IMR-90 (cell line): ENCODE data around the gene WNK1. TPM values are rescaled to one million over a fixed set of nuclear protein-coding genes. Genes with fewer than 3 reads are reported as not detected.

Source experiments
- ATAC-seq: fragments of 200-7000 bp; cut with Tn5 transposase; 2 replicates; pipeline ENCODE4 v1.9.1; 2020; ENCODE audit warnings: low read depth, mild to moderate bottlenecking, moderate library complexity
- BruUV-seq: library from RNA; stranded (reverse); fragments of 400-500 nt; replicated peaks from 2 replicates; lab custom pipeline; 2021; lab: Mats Ljungman, UMichigan
- CTCF ChIA-PET: fragments of 300-600 bp; formaldehyde crosslinking; extraction: SDS; loops from one replicate; lab custom pipeline; 2021; ENCODE audit warnings: antibody characterized with exemption; lab: Yijun Ruan, JAX
- POLR2A ChIA-PET: fragments of 300-600 bp; sonication (Branson Sonifier 250); formaldehyde crosslinking; loops from one replicate; lab custom pipeline; 2022; ENCODE audit warnings: antibody characterized with exemption; ENCODE audit not compliant: unreplicated experiment; lab: Charles Lee
- DNase-seq: peaks from one replicate; pipeline ENCODE4 v3.0.0; 2013
- H2AFZ ChIP-seq: replicated peaks from 2 replicates; pipeline ENCODE3; 2013; ENCODE audit warnings: low read length, mild to moderate bottlenecking; ENCODE audit not compliant: poor library complexity
- H2AK5ac ChIP-seq: 2 replicates; pipeline ENCODE4 v1.6.1; 2013; ENCODE audit warnings: low read depth, low read length, inconsistent platforms
- H2AK9ac ChIP-seq: replicated peaks from 2 replicates; pipeline ENCODE3; 2013; ENCODE audit warnings: mild to moderate bottlenecking, low read depth, low read length, moderate library complexity; ENCODE audit not compliant: poor library complexity
- H2BK120ac ChIP-seq: 2 replicates; pipeline ENCODE4 v1.6.1; 2013; ENCODE audit warnings: low read depth, low read length, inconsistent platforms
- H2BK15ac ChIP-seq: 3 replicates; pipeline ENCODE4 v1.6.1; 2013; ENCODE audit warnings: low read depth, low read length, inconsistent platforms
- H2BK20ac ChIP-seq: 2 replicates; pipeline ENCODE4 v1.6.1; 2013; ENCODE audit warnings: low read depth, mild to moderate bottlenecking, inconsistent platforms, low read length, moderate library complexity
- H2BK5ac ChIP-seq: 2 replicates; pipeline ENCODE4 v1.6.1; 2013; ENCODE audit warnings: mild to moderate bottlenecking, low read depth, low read length, inconsistent platforms; ENCODE audit not compliant: poor library complexity, severe bottlenecking
- H3K14ac ChIP-seq: replicated peaks from 2 replicates; pipeline ENCODE4 v1.6.1; 2013; ENCODE audit warnings: low read depth, low read length, inconsistent platforms
- H3K18ac ChIP-seq: 2 replicates; pipeline ENCODE4 v1.6.1; 2013; ENCODE audit warnings: low read depth, low read length, control low read depth
- H3K23ac ChIP-seq: 2 replicates; pipeline ENCODE4 v1.6.1; 2013; ENCODE audit warnings: low read depth, low read length, inconsistent platforms
- H3K27ac ChIP-seq: 2 replicates; pipeline ENCODE4 v1.5.1; 2013; ENCODE audit warnings: mild to moderate bottlenecking, control low read depth, low read length; ENCODE audit not compliant: insufficient read depth
- H3K27me3 ChIP-seq: 2 replicates; pipeline ENCODE4 v1.6.1; 2013; ENCODE audit warnings: low read length; ENCODE audit not compliant: control insufficient read depth, insufficient read depth
- H3K36me3 ChIP-seq: 2 replicates; pipeline ENCODE4 v1.6.1; 2013; ENCODE audit warnings: low read length, mixed read lengths; ENCODE audit not compliant: control insufficient read depth, insufficient read depth
- H3K4ac ChIP-seq: 2 replicates; pipeline ENCODE4 v1.6.1; 2013; ENCODE audit warnings: low read depth, low read length, inconsistent platforms
- H3K4me1 ChIP-seq: 2 replicates; pipeline ENCODE4 v1.6.1; 2013; ENCODE audit warnings: low read length, mixed read lengths; ENCODE audit not compliant: control insufficient read depth, insufficient read depth
- H3K4me2 ChIP-seq: 2 replicates; pipeline ENCODE4 v1.6.1; 2013; ENCODE audit warnings: low read depth, mild to moderate bottlenecking, control low read depth, low read length, moderate library complexity
- H3K4me3 ChIP-seq: 2 replicates; pipeline ENCODE4 v1.5.1; 2013; ENCODE audit warnings: low read depth, mild to moderate bottlenecking, control low read depth, low read length, moderate library complexity; ENCODE audit not compliant: insufficient read depth
- H3K56ac ChIP-seq: 2 replicates; pipeline ENCODE4 v1.6.1; 2013; ENCODE audit warnings: low read length, inconsistent platforms; ENCODE audit not compliant: insufficient read depth; ENCODE audit errors: extremely low read depth
- H3K79me1 ChIP-seq, 2 experiments: 2 replicates each; pipeline ENCODE4 v1.6.1; 2013; ENCODE audit warnings: low read length in 2 of 2, inconsistent platforms in 1 of 2, low read depth in 1 of 2
- H3K9ac ChIP-seq: 2 replicates; pipeline ENCODE4 v1.6.1; 2013; ENCODE audit warnings: low read depth, low read length, control low read depth
- H3K9me1 ChIP-seq: 2 replicates; pipeline ENCODE4 v1.6.1; 2013; ENCODE audit warnings: low read length, inconsistent platforms; ENCODE audit not compliant: insufficient read depth
- H3K9me3 ChIP-seq: 2 replicates; pipeline ENCODE4 v1.6.1; 2013; ENCODE audit warnings: low read length; ENCODE audit not compliant: control insufficient read depth, insufficient read depth
- H4K20me1 ChIP-seq: 2 replicates; pipeline ENCODE4 v1.6.1; 2013; ENCODE audit warnings: low read length, inconsistent platforms; ENCODE audit not compliant: insufficient read depth
- H4K5ac ChIP-seq: 2 replicates; pipeline ENCODE4 v1.6.1; 2013; ENCODE audit warnings: mild to moderate bottlenecking, low read depth, low read length, control low read depth
- H4K8ac ChIP-seq, 2 experiments: 2 replicates each; pipeline ENCODE4 v1.6.1; 2013; ENCODE audit warnings: low read depth in 2 of 2, low read length in 2 of 2, control low read depth in 1 of 2, inconsistent platforms in 1 of 2
- H4K91ac ChIP-seq: 2 replicates; pipeline ENCODE4 v1.6.1; 2013; ENCODE audit warnings: low read depth, low read length, inconsistent platforms; ENCODE audit not compliant: insufficient read depth
- CEBPB ChIP-seq: IDR thresholded peaks from 2 replicates; pipeline ENCODE4 v1.6.1; 2012; ENCODE audit warnings: low read depth, low read length, improper control_type of control experiment
- POLR2A ChIP-seq: IDR thresholded peaks from 2 replicates; pipeline ENCODE4 v1.6.1; 2012; ENCODE audit warnings: mild to moderate bottlenecking, low read depth, low read length
- WGBS, 2 experiments: methylation state at CpG; one replicate each; pipeline versions ENCODE4 v1.1.5 to v1.1.7; 2013; ENCODE audit warnings: missing lambda C conversion rate in 2 of 2; ENCODE audit not compliant: insufficient read length in 1 of 2; ENCODE audit errors: extremely low coverage in 2 of 2; 5-methylcytosine and 5-hydroxymethylcytosine counted together
- dilution Hi-C: fragments of 300-500 bp; cut with HindIII; formaldehyde crosslinking; loops from one replicate; pipeline ENCODE4 v1.14.3; 2018; ENCODE audit warnings: low sequenced_read_pairs; ENCODE audit not compliant: unreplicated experiment
- in situ Hi-C: fragments of 300-500 bp; cut with MboI; formaldehyde crosslinking; loops from 3 replicates; pipeline ENCODE4 v1.14.3; 2019; ENCODE audit warnings: low sequenced_read_pairs, inconsistent platforms, mixed read lengths
- intact Hi-C: fragments of 100-400 bp; cut with micrococcal nuclease; formaldehyde crosslinking; loops from 2 replicates; pipeline ENCODE4 v1.10.0; 2022
- polyA plus RNA-seq, 3 experiments: library from polyadenylated mRNA; depleted of rRNA; stranded (reverse); fragments of >200 nt; gene quantifications; 2 replicates each; pipeline ENCODE4 v1.2.3, GENCODE V29; 2012; ENCODE audit warnings: low replicate concordance in 1 of 3
- total RNA-seq: library from RNA; depleted of rRNA; stranded (reverse); fragments of >200 nt; gene quantifications from 2 replicates; pipeline ENCODE4 v1.2.3, GENCODE V29; 2012

Gene WNK1
- total and polyA plus RNA-seq, 2 of the 4 experiments (the other 2 are of a cell fraction): 36.9 to 42.8 TPM

- Histone ChIP-seq H2AK5ac (no peak overlapping the region), H3K9me3 (no peaks in the 10 kb centered on the region), H3K9ac (no peak overlapping the region), H2BK120ac (no peak overlapping the region), H3K79me1 (no peaks in the 10 kb centered on the region), H4K8ac (no peak overlapping the region), H3K56ac (no peak overlapping the region), H3K27me3 (peaks cover 1% of the 10 kb centered on the region), H2BK5ac (no peak overlapping the region), H2AK9ac (no peak overlapping the region), H3K14ac (no peak overlapping the region), H3K4me1 (no peaks in the 10 kb centered on the region), H2BK15ac (no peak overlapping the region), H4K91ac (no peak overlapping the region), H3K4me3 (no peak overlapping the region), H3K4me2 (no peak overlapping the region), H2BK20ac (no peak overlapping the region), H3K23ac (no peak overlapping the region), H4K5ac (no peak overlapping the region), H3K4ac (no peak overlapping the region), H2AFZ (no peak overlapping the region), H4K20me1 (no peaks in the 10 kb centered on the region), H3K18ac (no peak overlapping the region), H3K36me3 (no peaks in the 10 kb centered on the region), H3K27ac (no peak overlapping the region), H3K9me1 (no peaks in the 10 kb centered on the region)
- TF ChIP-seq POLR2A (no peak), CEBPB (0 out of 2 replicates have a peak, but pooled peaks have one; percentile 3)
- POLR2A ChIA-PET: no interaction called here
- ATAC-seq (no peak), DNase-seq (peak; percentile 15)
- CTCF ChIA-PET: interaction anchor here (2.1 kb wide), 1 partner anchor 24 kb away, joined by 8 read pairs; no protein-coding TSS in a partner anchor
- in situ Hi-C loops: no loop called here
- dilution Hi-C loops: no loop called here
- no TSS peak for BruUV-seq
- WGBS, 2 experiments: 95% methylated on average over 3 of the region's 6 CpGs; no CpG with 5 or more reads in 1 of the 2 experiments
- intact Hi-C loops: loop anchor here (10.0 kb wide), 1 partner anchor 63 kb away; the partner anchor contains the start of gene NINJ2
Observed at GRCh38 chr12:727321-727720, 25.1 kb upstream of the WNK1 start.
